ENCODE data around the gene ACTL10. TPM values are rescaled to one million over a fixed set of nuclear protein-coding genes. Genes with fewer than 3 reads are reported as not detected.

The ACTL10 gene
- total and polyA plus RNA-seq, 2 of the 13 experiments (the other 11 are each of a cell fraction or from before 2014, with no cell fraction given): not detected

GRCh38 chr20:33656010-33656782 lies 10.5 kb upstream of the ACTL10 start (continued):
- TF ChIP-seq ZNF407 (CRISPR knock-in tag; IDR thresholded peaks at IDR 0.05; ENCODE audit: not compliant biosample characterization): peak; percentile 16
- TF ChIP-seq HMGA1 (CRISPR knock-in tag; conservative IDR thresholded peaks at IDR 0.05): no peak
- TF ChIP-seq IRF9 (CRISPR knock-in tag; IDR thresholded peaks at IDR 0.05; ENCODE audit: borderline replicate concordance): no peak
- no peak for TF ChIP-seq PBX3 (CRISPR knock-in tag; IDR thresholded peaks at IDR 0.05; ENCODE audit: borderline replicate concordance)
